HepG2 (cell line): ENCODE data around the gene AKR1A1. TPM values are rescaled to one million over a fixed set of nuclear protein-coding genes. Genes with fewer than 3 reads are reported as not detected.

Experiments
- EEA1 ChIP-seq: sonication (generic); formaldehyde crosslinking; IDR thresholded peaks from 2 replicates; pipeline ENCODE4 v1.5.1; 2020; ENCODE audit warnings: mild to moderate bottlenecking, missing genetic modification reagents, borderline replicate concordance
- ERF ChIP-seq: IDR thresholded peaks from 2 replicates; pipeline ENCODE4 v1.6.1; 2018; ENCODE audit warnings: missing biosample characterization, missing genetic modification reagents
- ETV6 ChIP-seq: sonication (generic); formaldehyde crosslinking; conservative IDR thresholded peaks from 2 replicates; pipeline ENCODE4 v1.4.0; 2020; ENCODE audit warnings: missing genetic modification reagents
- HOXA7 ChIP-seq: sonication (generic); formaldehyde crosslinking; IDR thresholded peaks from 2 replicates; pipeline ENCODE4 v1.8.1; 2022; ENCODE audit warnings: mild to moderate bottlenecking, missing genetic modification reagents, moderate library complexity
- KMT2A ChIP-seq: sonication (generic); formaldehyde crosslinking; IDR thresholded peaks from 2 replicates; pipeline ENCODE4 v1.4.0; 2020; ENCODE audit warnings: missing genetic modification reagents
- MED1 ChIP-seq: sonication (generic); formaldehyde crosslinking; IDR thresholded peaks from 2 replicates; pipeline ENCODE4 v1.4.0; 2020; ENCODE audit warnings: missing genetic modification reagents
- MXI1 ChIP-seq: IDR thresholded peaks from 3 replicates; pipeline ENCODE4 v1.6.1; 2012; ENCODE audit warnings: low read depth, low read length, inconsistent platforms, borderline replicate concordance
- MYC ChIP-seq: sonication (generic); formaldehyde crosslinking; IDR thresholded peaks from 2 replicates; pipeline ENCODE4 v1.9.0; 2021; ENCODE audit warnings: missing genetic modification reagents, borderline replicate concordance
- SALL2 ChIP-seq: sonication (generic); formaldehyde crosslinking; IDR thresholded peaks from 2 replicates; pipeline ENCODE4 v1.8.1; 2023; ENCODE audit warnings: mild to moderate bottlenecking, missing genetic modification reagents, inconsistent platforms
- SP4 ChIP-seq: sonication (generic); formaldehyde crosslinking; IDR thresholded peaks from 2 replicates; pipeline ENCODE4 v1.8.1; 2023; ENCODE audit warnings: mild to moderate bottlenecking, missing genetic modification reagents
- ZBTB8A ChIP-seq: sonication (generic); formaldehyde crosslinking; IDR thresholded peaks from 2 replicates; pipeline ENCODE4 v1.4.0; 2020; ENCODE audit warnings: mild to moderate bottlenecking, low read depth, missing genetic modification reagents, borderline replicate concordance
- ZFP41 ChIP-seq: sonication (generic); formaldehyde crosslinking; IDR thresholded peaks from 2 replicates; pipeline ENCODE4 v1.4.0; 2020; ENCODE audit warnings: mild to moderate bottlenecking, missing genetic modification reagents, borderline replicate concordance
- ZNF557 ChIP-seq: sonication (generic); formaldehyde crosslinking; IDR thresholded peaks from 2 replicates; pipeline ENCODE4 v1.4.0; 2020; ENCODE audit warnings: missing genetic modification reagents
- ZNF780A ChIP-seq: sonication (generic); formaldehyde crosslinking; IDR thresholded peaks from 2 replicates; pipeline ENCODE4 v1.8.0; 2022; ENCODE audit warnings: mild to moderate bottlenecking, missing genetic modification reagents, moderate library complexity
- ZNF878 ChIP-seq: sonication (generic); formaldehyde crosslinking; IDR thresholded peaks from 2 replicates; pipeline ENCODE4 v1.8.1; 2023; ENCODE audit warnings: mild to moderate bottlenecking, missing genetic modification reagents, moderate library complexity
- polyA plus RNA-seq, 8 experiments: library from polyadenylated mRNA; depleted of rRNA in 3 of 8; stranded (reverse) in 7 of 8; unstranded in 1 of 8; fragments of >200 nt; fragmentation: Illumina TruSeq in 4 of 8; extraction: Trizol in 4 of 8; gene quantifications; 2 replicates each; pipeline versions ENCODE4 v1.2.1 to v1.2.3, GENCODE V29; 2011 to 2016; ENCODE audit warnings: low read depth in 4 of 8, missing spikeins in 1 of 8, mixed read lengths in 1 of 8; ENCODE audit not compliant: insufficient read depth in 1 of 8
- total RNA-seq, 5 experiments: library from RNA; depleted of rRNA; stranded (reverse); fragments of >200 nt; fragmentation: Illumina TruSeq; extraction: Trizol; gene quantifications; 2 replicates each; pipeline ENCODE4 v1.2.3, GENCODE V29; 2016; ENCODE audit warnings: low read depth in 1 of 5
- TF ChIP-seq, protein P1 (sequence below): sonication (generic); formaldehyde crosslinking; conservative IDR thresholded peaks from 2 replicates; pipeline ENCODE4 v1.5.0; 2020; ENCODE audit warnings: missing genetic modification reagents
- TF ChIP-seq, protein P2 (sequence below): sonication (generic); formaldehyde crosslinking; IDR thresholded peaks from 2 replicates; pipeline ENCODE4 v1.5.0; 2020; ENCODE audit warnings: missing genetic modification reagents
- TF ChIP-seq, protein P3 (sequence below): IDR thresholded peaks from 2 replicates; pipeline ENCODE4 v1.6.1; 2016
- TF ChIP-seq, protein P4 (sequence below): IDR thresholded peaks from 2 replicates; pipeline ENCODE4 v1.6.1; 2012; ENCODE audit warnings: low read depth, low read length, improper control_type of control experiment
- TF ChIP-seq, protein P5 (sequence below): sonication (generic); formaldehyde crosslinking; IDR thresholded peaks from 2 replicates; pipeline ENCODE4 v1.5.1; 2020; ENCODE audit warnings: missing genetic modification reagents, mild to moderate bottlenecking, borderline replicate concordance
- TF ChIP-seq, protein P6 (sequence below): sonication (generic); formaldehyde crosslinking; IDR thresholded peaks from 2 replicates; pipeline ENCODE4 v1.5.1; 2020; ENCODE audit warnings: missing genetic modification reagents, mild to moderate bottlenecking, borderline replicate concordance

The AKR1A1 gene
- total and polyA plus RNA-seq, 2 of the 13 experiments (the other 11 are each of a cell fraction or from before 2014, with no cell fraction given) = 181 to 217 TPM

DNA sequence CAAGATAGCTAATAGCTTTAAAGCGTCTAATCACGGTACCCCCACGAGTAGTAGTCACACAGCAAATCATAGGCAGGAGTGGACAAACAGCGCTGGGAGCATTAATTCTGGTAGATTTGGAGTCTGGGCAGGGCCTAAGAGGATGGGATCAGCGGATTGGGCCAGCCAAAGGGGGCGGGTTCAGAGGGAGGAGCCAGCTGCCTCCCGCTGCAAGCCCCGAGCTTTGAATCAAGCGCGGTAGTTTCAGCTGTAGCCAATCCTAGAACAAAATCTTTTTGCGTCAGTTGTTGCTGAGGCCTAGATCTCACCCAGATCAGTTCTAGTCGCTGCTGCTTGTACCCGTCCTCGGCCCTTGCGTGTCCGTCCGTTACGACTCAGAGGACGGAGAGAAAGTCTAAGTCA lies 32.6 kb downstream of the AKR1A1 start (continued):
- TF ChIP-seq ETV6 (no peak), MYC (CRISPR knock-in tag) (no peak), ZBTB8A (CRISPR knock-in tag) (no peak), MXI1 (no peak; the same call in 2 of the 3 replicates), ZFP41 (no peak), EEA1 (CRISPR knock-in tag) (no peak), SP4 (CRISPR knock-in tag) (peak; percentile 48; the same call in 1 of the 2 replicates), ZNF878 (CRISPR knock-in tag) (no peak), KMT2A (CRISPR knock-in tag) (no peak), SALL2 (CRISPR knock-in tag) (no peak), ERF (CRISPR knock-in tag) (no peak), HOXA7 (CRISPR knock-in tag) (no peak), ZNF780A (no peak), ZNF557 (CRISPR knock-in tag) (no peak), MED1 (CRISPR knock-in tag) (no peak)
- TF ChIP-seq, protein P1, sequence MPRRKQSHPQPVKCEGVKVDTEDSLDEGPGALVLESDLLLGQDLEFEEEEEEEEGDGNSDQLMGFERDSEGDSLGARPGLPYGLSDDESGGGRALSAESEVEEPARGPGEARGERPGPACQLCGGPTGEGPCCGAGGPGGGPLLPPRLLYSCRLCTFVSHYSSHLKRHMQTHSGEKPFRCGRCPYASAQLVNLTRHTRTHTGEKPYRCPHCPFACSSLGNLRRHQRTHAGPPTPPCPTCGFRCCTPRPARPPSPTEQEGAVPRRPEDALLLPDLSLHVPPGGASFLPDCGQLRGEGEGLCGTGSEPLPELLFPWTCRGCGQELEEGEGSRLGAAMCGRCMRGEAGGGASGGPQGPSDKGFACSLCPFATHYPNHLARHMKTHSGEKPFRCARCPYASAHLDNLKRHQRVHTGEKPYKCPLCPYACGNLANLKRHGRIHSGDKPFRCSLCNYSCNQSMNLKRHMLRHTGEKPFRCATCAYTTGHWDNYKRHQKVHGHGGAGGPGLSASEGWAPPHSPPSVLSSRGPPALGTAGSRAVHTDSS (CRISPR knock-in tag) = no peak
- TF ChIP-seq, protein P2, sequence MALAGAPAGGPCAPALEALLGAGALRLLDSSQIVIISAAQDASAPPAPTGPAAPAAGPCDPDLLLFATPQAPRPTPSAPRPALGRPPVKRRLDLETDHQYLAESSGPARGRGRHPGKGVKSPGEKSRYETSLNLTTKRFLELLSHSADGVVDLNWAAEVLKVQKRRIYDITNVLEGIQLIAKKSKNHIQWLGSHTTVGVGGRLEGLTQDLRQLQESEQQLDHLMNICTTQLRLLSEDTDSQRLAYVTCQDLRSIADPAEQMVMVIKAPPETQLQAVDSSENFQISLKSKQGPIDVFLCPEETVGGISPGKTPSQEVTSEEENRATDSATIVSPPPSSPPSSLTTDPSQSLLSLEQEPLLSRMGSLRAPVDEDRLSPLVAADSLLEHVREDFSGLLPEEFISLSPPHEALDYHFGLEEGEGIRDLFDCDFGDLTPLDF (CRISPR knock-in tag) = peak; percentile 52; the same call in 1 of the 2 replicates
- TF ChIP-seq, protein P3, sequence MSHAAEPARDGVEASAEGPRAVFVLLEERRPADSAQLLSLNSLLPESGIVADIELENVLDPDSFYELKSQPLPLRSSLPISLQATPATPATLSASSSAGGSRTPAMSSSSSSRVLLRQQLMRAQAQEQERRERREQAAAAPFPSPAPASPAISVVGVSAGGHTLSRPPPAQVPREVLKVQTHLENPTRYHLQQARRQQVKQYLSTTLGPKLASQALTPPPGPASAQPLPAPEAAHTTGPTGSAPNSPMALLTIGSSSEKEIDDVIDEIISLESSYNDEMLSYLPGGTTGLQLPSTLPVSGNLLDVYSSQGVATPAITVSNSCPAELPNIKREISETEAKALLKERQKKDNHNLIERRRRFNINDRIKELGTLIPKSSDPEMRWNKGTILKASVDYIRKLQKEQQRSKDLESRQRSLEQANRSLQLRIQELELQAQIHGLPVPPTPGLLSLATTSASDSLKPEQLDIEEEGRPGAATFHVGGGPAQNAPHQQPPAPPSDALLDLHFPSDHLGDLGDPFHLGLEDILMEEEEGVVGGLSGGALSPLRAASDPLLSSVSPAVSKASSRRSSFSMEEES (CRISPR knock-in tag) = no peak
- TF ChIP-seq, protein P4, sequence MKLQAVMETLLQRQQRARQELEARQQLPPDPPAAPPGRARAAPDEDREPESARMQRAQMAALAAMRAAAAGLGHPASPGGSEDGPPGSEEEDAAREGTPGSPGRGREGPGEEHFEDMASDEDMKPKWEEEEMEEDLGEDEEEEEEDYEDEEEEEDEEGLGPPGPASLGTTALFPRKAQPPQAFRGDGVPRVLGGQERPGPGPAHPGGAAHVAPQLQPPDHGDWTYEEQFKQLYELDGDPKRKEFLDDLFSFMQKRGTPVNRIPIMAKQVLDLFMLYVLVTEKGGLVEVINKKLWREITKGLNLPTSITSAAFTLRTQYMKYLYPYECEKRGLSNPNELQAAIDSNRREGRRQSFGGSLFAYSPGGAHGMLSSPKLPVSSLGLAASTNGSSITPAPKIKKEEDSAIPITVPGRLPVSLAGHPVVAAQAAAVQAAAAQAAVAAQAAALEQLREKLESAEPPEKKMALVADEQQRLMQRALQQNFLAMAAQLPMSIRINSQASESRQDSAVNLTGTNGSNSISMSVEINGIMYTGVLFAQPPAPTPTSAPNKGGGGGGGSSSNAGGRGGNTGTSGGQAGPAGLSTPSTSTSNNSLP = no peak
- TF ChIP-seq, protein P5, sequence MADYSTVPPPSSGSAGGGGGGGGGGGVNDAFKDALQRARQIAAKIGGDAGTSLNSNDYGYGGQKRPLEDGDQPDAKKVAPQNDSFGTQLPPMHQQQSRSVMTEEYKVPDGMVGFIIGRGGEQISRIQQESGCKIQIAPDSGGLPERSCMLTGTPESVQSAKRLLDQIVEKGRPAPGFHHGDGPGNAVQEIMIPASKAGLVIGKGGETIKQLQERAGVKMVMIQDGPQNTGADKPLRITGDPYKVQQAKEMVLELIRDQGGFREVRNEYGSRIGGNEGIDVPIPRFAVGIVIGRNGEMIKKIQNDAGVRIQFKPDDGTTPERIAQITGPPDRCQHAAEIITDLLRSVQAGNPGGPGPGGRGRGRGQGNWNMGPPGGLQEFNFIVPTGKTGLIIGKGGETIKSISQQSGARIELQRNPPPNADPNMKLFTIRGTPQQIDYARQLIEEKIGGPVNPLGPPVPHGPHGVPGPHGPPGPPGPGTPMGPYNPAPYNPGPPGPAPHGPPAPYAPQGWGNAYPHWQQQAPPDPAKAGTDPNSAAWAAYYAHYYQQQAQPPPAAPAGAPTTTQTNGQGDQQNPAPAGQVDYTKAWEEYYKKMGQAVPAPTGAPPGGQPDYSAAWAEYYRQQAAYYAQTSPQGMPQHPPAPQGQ = no peak
- TF ChIP-seq, protein P6, sequence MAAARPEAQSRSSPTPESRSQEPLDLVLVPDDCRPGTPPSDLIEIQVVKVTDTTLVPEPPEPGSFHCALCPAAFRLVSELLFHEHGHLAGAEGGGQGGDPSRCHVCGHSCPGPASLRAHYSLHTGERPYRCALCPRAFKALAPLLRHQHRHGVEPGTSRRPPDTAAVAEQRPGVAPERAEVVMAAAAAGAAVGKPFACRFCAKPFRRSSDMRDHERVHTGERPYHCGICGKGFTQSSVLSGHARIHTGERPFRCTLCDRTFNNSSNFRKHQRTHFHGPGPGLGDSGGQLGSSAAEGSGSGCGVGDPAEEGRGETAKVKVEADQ (CRISPR knock-in tag) = no peak
